Stimulated activated CD8-positive, alpha-beta memory T cell treated with anti-CD3 and anti-CD28 coated beads, Interleukin-2, amount 100 ng/mL, for 1 hour (primary cell): ENCODE results near the gene CABLES1.

Source experiments
- DNase-seq, 2 donors: peaks; one replicate each; pipeline ENCODE4 v3.0.0-alpha.2; 2020; ENCODE audit warnings: low read depth in 2 of 2

Gene CABLES1

DNA sequence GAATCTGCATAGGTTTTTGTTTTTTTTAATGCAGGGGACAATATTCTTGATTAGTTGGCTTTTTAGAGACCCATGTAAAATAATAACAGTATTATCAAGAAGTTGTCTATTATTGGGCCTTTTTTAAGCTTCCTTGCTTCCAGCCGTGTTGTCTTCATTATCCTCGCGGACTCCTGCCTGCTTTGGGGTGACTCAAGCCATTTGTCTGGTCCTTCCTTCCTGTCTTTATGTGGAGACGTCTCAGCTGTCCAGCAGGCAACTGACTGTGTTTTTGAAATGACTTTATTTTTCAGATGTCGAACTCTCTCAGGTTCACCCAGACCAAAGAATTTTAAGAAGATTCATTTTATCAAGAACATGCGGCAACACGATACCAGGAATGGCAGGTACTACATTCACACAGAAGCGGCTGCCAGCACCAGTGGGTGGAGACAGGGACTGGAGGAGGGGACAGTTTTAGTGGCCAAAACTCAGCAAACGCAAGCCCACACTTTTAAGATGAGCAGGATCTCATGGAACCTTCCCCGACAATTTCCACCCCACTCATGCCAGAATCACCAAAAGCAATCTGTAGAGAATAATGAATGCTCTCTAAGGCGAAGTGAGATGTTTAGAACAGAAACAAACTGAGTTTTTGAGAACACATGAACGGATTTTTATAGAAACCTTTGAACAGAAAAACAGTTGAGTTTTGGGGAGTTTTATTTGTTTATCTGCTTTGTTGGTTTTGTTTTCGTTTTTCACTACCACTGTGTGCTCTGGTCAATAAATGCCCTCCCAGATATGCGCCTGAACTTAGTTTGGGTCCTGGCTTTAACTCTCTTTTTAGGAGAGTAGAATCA is 59.1 kb downstream of the CABLES1 start:
- DNase-seq = no peak

GRCh38 chr18:23194997-23195957 is 60.0 kb downstream of the CABLES1 start:
- DNase-seq = no peak

DNA sequence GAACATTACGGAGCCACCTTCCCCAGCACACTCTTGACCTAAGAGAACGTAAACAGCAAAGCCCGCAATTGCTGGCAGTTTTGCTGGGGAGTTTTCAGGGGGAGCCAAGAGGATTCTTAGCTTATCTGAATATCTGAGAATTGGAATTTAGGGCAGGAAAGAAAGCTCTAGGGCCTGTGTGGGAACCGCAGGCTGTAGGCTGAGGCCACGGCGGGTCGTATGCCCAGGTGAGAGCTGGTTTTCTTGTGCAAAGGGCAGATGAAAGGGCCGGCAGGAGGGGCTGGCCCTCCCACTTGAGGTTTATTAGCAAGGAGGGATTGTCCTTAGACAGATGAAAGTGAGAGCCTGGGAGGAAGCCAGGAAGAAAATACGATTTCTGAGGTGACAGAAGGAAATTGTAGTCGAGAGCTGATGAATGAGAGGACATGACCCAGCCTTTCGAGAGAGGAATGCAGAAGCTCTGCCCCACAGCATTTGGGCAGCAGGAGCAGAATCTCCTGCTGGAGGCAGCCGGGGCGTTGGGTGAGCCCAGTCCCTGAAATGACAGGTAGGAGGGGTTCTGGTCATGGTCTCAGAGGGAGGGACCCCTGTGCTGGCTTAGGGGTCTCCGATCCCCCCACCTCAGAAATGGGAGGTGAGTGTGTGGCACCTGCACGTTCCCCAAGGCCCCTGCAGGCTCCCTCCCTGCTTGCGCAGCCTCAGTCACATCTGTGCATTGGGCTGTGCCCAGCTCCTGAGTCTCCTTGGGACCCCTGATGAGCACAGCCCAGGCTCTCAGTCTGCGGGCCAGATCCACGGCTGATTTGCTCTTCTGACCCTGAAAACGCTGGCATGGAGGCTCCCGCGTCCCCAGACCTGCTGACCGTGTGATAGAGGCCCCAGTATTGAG is 61.1 kb downstream of the CABLES1 start:
- no peak for DNase-seq

GRCh38 chr18:23198217-23198845 is 63.0 kb downstream of the CABLES1 start:
- DNase-seq = no peak

DNA sequence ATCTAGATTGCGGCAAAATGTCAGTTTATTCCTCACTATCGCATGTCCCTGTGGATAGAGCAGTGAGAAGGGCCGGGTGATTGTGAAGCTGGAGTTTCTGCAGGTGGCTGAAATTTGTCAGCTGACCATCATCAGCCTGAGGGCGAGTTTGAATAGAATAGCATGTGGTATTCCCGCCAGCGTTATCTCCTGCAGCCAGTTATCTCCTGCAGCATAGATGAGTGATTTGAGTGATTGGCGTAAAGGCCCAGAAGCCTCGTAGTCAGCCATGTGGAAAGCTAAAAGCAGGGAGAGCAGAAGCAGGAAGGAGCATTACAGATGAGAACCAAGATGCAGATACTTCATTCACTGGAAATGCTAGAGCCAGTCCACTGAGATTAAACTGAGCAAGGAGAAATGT is 65.5 kb downstream of the CABLES1 start:
- DNase-seq = no peak

DNA sequence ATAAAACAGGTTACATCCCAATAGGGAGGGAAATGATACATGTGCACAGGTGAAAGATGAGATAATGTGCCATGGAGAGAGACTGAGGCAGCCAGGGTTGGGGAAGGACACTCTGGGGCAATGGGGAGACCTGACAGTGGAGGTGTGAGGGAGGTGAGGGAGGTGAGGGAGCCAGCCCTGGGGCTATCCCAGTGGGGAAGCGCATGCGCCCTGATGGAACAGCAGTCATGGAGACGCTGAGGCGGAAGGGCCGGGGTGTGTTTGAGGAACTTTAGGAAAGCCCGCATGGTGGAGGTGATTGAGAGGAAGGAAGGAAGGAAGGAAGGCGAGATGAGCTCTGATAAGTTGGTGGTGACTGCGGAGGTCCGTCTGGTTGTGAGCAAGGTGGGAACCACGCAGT is 66.5 kb downstream of the CABLES1 start:
- DNase-seq = no peak

DNA sequence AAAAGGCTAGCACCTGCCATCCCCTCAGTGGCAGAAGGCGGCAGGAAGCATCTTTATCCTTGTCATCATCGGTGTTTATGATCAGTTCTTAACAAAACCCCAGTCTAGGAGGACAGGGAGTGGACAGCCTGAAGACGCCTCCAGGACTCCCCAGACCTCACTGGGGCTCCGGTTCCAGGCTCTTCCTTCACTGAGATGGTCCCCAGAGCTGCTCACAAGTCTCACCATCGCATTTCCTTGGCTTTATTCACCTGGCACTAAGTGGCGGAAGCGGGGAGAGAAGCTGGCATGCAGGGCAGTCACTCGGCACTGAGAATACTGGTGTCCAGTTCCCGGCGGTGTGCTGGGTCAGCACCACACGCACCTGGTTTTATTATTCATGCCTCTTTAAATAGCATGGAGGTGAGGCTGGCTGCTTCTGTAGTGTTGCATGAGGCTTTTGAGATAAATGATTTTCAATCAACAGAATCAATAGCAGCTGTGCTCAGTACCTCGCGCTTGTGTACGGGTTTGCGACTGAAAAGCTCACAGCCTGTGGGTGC is 68.7 kb downstream of the CABLES1 start:
- no peak for DNase-seq

DNA sequence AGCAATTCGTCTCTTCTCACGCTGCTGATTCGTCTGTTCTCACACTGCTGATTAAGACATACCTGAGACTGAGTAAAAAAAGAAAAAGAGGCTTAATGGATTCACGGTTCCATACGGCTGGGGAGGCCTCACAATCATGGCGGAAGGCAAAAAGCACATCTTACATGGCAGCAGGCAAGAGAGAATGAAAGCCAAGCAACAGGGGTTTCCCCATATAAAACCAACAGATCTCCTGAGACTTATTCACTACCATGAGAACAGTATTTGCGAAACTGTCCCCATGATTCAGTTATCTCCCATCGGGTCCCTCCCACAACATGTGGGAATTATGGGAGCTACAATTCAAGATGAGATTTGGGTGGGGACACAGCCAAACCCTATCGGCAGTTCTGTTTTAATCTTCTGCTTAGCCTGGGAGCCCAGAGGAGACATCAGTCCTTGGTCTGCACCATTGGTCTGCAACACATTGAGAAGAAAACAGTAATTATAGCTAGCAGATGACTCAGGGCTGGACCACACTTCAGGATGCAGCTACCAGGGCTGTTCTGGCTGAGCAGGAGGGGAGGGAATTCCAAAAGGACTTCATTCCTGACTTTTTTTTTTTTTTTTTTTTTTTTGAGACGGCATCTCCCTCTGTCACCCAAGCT is 69.4 kb downstream of the CABLES1 start:
- no peak for DNase-seq

- DNase-seq = no peak
Observed at GRCh38 chr18:23205980-23206379, 70.7 kb downstream of the CABLES1 start.

- DNase-seq = no peak
Observed at GRCh38 chr18:23207191-23207955, 72.1 kb downstream of the CABLES1 start.

- DNase-seq = no peak
Observed at GRCh38 chr18:23207994-23208393, 72.7 kb downstream of the CABLES1 start.

- DNase-seq = no peak
Observed at GRCh38 chr18:23208600-23208999, 73.3 kb downstream of the CABLES1 start.

- DNase-seq = no peak
Observed at GRCh38 chr18:23209031-23209430, 73.7 kb downstream of the CABLES1 start.

GRCh38 chr18:23209796-23210195 is 74.5 kb downstream of the CABLES1 start:
- DNase-seq = no peak

- DNase-seq = no peak
Observed at GRCh38 chr18:23210526-23210925, 75.2 kb downstream of the CABLES1 start.

- no peak for DNase-seq
Observed at GRCh38 chr18:23211146-23211545, 75.9 kb downstream of the CABLES1 start.

GRCh38 chr18:23212161-23212560 is 76.9 kb downstream of the CABLES1 start:
- no peak for DNase-seq

DNA sequence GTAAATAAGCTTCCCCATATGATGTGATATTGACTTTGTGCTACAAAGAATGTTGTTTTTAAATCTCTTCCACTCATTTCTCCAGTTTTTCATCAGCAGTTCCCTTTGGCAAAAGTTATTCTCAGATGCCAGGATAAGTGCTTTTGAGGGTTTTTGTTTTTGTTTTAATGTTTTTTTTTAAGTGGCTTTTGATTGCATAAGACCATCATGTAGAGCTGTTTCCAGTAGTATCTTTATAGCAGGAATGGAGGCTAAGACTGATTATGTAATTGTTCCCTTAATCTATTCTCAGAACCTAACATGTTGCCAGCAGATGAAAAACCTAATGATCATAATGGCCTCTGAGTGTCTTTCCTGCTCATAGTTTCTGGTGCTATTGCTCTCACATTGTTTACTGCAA is 77.9 kb downstream of the CABLES1 start:
- no peak for DNase-seq

- no peak for DNase-seq
Observed at GRCh38 chr18:23217781-23218180, 82.5 kb downstream of the CABLES1 start.

GRCh38 chr18:23220355-23220754 is 85.1 kb downstream of the CABLES1 start:
- no peak for DNase-seq
